ENCODE data around the gene CRYAB.

CRYAB gene

DNA sequence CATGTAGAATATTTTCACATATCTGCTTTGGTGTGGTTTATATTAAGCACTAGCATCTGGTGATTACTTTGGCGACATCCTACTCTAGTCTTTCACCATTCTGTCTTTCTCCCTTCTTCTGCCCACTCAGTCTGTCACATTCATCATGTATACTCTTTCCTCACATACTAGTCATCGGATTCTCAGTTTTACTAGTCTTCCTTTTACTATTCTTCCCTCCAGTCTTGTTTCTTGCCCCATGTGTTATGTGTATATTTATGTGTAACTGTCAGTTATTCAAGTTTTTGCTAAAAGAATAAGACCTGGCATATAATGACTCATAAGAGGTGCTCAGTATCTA is 21.0 kb upstream of the CRYAB start:
- no peaks in the 10 kb centered on the region for H3K36me3 ChIP-seq (ENCODE audit: insufficient read depth, low read length)
- no peak overlapping the region for H3K4me3 ChIP-seq (ENCODE audit: low read length)
- H3K4me2 ChIP-seq (ENCODE audit: low read length) = no peak overlapping the region
- H3K4me1 ChIP-seq (ENCODE audit: control insufficient read depth, insufficient read depth, low read length) = peaks cover 26% of the 10 kb centered on the region
- no peak overlapping the region for H3K9ac ChIP-seq (ENCODE audit: low read depth, low read length)
- no peaks in the 10 kb centered on the region for H3K9me3 ChIP-seq (replicated peaks; ENCODE audit: low read length)
- H3K27me3 ChIP-seq (ENCODE audit: control insufficient read depth, insufficient read depth, low read length) = no peaks in the 10 kb centered on the region

DNA sequence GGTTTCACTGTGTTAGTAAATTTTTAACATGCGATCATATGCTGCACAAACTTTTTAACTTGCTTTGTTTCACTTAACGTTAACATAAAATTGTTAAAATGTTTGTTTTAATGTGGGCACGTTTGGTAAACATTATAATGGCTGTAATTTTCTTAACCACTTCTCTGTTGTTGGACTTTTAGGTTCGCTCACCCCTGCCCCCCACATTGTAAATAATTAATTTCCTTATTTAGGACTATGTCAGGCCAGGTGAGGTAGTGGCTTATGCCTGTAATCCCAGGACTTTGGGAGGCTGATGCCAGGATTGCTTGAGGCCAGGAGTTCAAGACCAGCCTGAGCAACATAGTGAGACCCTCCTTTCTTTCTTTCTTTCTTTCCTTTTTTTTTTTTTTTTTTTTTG is 18.9 kb upstream of the CRYAB start:
- no peaks in the 10 kb centered on the region for H3K27me3 ChIP-seq (ENCODE audit: control insufficient read depth, insufficient read depth, low read length)
- H3K9me3 ChIP-seq (replicated peaks; ENCODE audit: low read length) = no peaks in the 10 kb centered on the region
- peaks cover 24% of the 10 kb centered on the region for H3K4me1 ChIP-seq (ENCODE audit: control insufficient read depth, insufficient read depth, low read length)
- no peak overlapping the region for H3K4me2 ChIP-seq (ENCODE audit: low read length)
- H3K36me3 ChIP-seq (ENCODE audit: insufficient read depth, low read length) = no peaks in the 10 kb centered on the region
- H3K4me3 ChIP-seq (ENCODE audit: low read length) = no peak overlapping the region
- H3K9ac ChIP-seq (ENCODE audit: low read depth, low read length) = no peak overlapping the region

DNA sequence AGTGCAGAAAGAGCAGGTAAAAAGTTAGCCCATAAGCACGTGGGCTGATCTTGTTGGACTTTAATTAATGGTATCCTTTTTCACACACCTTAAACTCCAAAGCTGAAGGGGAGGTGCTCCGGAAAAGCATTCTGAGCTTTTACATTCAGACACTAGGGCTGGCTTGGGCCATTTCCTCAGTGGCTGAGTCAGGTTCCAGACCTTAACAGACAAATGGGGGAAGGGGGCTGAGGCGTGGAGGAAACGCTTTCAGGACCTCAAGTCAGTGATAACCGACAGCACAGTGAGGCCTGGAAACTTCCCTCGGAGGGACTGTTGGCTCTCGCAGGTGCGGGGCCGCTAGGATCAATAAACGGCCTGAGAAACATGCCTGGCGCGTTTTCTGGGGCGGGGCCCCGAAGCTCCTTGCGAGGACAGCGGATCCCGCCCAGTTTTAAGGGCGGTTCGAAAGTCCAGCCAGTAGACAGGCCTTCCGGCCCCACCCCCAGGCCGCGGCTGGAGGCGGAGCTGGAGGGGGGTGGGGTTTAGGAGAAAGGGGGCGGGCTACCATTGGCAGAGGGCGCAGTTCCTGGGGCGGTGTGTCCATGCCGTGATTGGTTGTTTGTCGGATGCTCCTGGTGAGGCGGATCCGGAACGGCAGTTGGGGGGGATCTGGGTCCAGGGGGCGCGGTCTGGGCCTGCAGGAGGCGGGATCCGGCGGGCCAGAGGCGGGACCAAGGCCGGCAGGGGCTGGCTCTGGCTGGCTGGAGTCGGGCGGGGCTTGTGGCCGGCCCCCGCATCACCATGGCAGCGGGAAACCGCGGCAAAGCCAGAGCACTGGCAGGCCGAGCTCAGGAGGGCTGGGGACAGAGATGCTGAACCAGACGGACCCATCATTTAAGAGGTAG is 15.2 kb upstream of the CRYAB start:
- H3K9me3 ChIP-seq (replicated peaks; ENCODE audit: low read length) = no peaks in the 10 kb centered on the region
- H3K4me2 ChIP-seq (ENCODE audit: low read length) = peak overlapping the region; percentile 98
- no peaks in the 10 kb centered on the region for H3K36me3 ChIP-seq (ENCODE audit: insufficient read depth, low read length)
- peak overlapping the region; percentile 87 for H3K9ac ChIP-seq (ENCODE audit: low read depth, low read length)
- no peaks in the 10 kb centered on the region for H3K27me3 ChIP-seq (ENCODE audit: control insufficient read depth, insufficient read depth, low read length)
- peaks cover 40% of the 10 kb centered on the region for H3K4me1 ChIP-seq (ENCODE audit: control insufficient read depth, insufficient read depth, low read length)
- H3K4me3 ChIP-seq (ENCODE audit: low read length) = peak overlapping the region; percentile 73

DNA sequence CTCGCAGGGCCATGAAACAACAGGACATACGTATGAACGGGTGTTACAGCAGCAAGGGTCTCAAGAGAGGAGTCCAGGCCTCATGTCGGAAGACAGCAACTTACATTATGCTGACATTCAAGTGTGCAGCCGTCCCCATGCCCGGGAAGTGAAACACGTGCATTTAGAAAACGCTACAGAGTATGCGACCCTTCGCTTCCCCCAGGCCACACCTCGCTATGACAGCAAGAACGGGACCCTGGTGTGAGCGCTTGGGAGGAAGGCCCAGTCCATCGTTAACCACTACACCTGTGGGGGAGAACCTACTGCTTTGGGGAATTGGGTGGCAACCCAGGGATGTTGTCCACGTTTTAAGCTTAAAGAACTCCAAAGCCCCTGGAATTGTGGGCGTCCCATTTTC is 14.4 kb upstream of the CRYAB start:
- Histone ChIP-seq H3K4me3 (ENCODE audit: low read length) (no peak overlapping the region), H3K4me1 (ENCODE audit: control insufficient read depth, insufficient read depth, low read length) (peaks cover 41% of the 10 kb centered on the region), H3K27me3 (ENCODE audit: control insufficient read depth, insufficient read depth, low read length) (no peaks in the 10 kb centered on the region), H3K9me3 (replicated peaks; ENCODE audit: low read length) (no peaks in the 10 kb centered on the region), H3K4me2 (ENCODE audit: low read length) (peak overlapping the region; percentile 98), H3K9ac (ENCODE audit: low read depth, low read length) (peak overlapping the region; percentile 87), H3K36me3 (ENCODE audit: insufficient read depth, low read length) (no peaks in the 10 kb centered on the region)

DNA sequence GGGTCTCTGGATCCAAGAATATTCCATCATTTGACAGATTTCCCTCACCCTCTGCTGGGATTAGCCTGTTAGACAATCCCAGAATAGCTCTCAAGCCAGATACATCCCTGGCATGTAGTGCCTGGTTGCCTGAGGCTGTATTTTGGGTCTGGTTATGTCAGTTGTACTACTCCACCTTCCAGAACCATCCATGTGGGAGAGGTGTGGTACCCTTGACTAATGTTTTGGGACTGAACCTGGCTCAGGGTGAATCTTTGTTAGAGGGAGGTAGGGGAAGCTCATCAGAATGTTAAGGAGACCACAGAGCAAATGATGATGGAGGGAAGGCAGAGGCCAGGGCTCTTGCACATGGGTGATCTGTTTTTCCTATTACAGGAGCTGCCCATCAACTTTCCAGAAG is 12.4 kb upstream of the CRYAB start:
- Histone ChIP-seq H3K9ac (ENCODE audit: low read depth, low read length) (peak overlapping the region; percentile 69), H3K4me1 (ENCODE audit: control insufficient read depth, insufficient read depth, low read length) (peaks cover 43% of the 10 kb centered on the region), H3K27me3 (ENCODE audit: control insufficient read depth, insufficient read depth, low read length) (no peaks in the 10 kb centered on the region), H3K4me3 (ENCODE audit: low read length) (no peak overlapping the region), H3K36me3 (ENCODE audit: insufficient read depth, low read length) (no peaks in the 10 kb centered on the region), H3K4me2 (ENCODE audit: low read length) (peak overlapping the region; percentile 61), H3K9me3 (replicated peaks; ENCODE audit: low read length) (no peaks in the 10 kb centered on the region)

DNA sequence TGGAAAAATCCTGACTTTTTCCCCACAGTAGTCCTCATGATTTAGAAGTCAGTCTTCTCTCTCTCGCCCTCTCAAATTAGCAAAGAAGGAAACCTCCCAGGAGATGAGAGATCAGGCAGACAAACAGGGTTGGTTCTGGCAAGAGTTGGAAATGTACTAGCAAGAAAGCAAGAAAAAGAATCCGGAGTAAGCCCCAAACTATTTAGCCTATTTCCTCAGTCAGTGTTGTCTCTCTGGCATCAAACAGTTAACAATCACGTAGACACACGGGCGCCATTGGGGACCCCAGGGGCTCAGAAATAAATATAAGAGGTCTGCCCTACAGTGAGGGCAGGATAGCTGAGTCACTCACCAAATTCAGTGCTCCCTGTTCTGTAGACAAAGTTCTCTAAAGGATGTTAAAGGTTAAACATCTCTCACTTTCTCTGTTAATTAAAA is 11.8 kb upstream of the CRYAB start:
- no peaks in the 10 kb centered on the region for H3K9me3 ChIP-seq (replicated peaks; ENCODE audit: low read length)
- peaks cover 48% of the 10 kb centered on the region for H3K4me1 ChIP-seq (ENCODE audit: control insufficient read depth, insufficient read depth, low read length)
- H3K4me3 ChIP-seq (ENCODE audit: low read length) = peak overlapping the region; percentile 23
- H3K9ac ChIP-seq (ENCODE audit: low read depth, low read length) = peak overlapping the region; percentile 69
- no peaks in the 10 kb centered on the region for H3K27me3 ChIP-seq (ENCODE audit: control insufficient read depth, insufficient read depth, low read length)
- H3K36me3 ChIP-seq (ENCODE audit: insufficient read depth, low read length) = no peaks in the 10 kb centered on the region
- peak overlapping the region; percentile 61 for H3K4me2 ChIP-seq (ENCODE audit: low read length)

DNA sequence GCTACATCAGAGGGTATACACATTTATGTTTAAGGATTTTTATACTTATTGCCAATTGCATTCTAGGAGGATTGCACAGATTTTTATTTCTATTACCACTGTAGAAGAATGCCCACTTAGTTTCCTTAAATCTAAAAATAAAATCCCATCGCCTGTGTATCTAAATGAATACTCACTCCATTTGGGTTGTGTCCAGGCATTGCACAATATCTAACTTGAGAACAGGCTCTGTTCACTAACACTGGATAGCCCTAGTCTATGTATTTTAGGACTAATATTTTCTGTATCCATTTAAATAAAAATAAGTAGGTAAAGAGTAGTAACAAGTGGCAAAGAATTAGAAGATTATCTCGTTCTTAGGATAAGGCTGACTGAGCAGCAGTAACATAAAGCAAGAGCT is 11.2 kb upstream of the CRYAB start:
- no peaks in the 10 kb centered on the region for H3K9me3 ChIP-seq (replicated peaks; ENCODE audit: low read length)
- no peaks in the 10 kb centered on the region for H3K36me3 ChIP-seq (ENCODE audit: insufficient read depth, low read length)
- H3K4me3 ChIP-seq (ENCODE audit: low read length) = peak overlapping the region; percentile 23
- H3K4me2 ChIP-seq (ENCODE audit: low read length) = peak overlapping the region; percentile 61
- H3K9ac ChIP-seq (ENCODE audit: low read depth, low read length) = peak overlapping the region; percentile 69
- peaks cover 52% of the 10 kb centered on the region for H3K4me1 ChIP-seq (ENCODE audit: control insufficient read depth, insufficient read depth, low read length)
- no peaks in the 10 kb centered on the region for H3K27me3 ChIP-seq (ENCODE audit: control insufficient read depth, insufficient read depth, low read length)

DNA sequence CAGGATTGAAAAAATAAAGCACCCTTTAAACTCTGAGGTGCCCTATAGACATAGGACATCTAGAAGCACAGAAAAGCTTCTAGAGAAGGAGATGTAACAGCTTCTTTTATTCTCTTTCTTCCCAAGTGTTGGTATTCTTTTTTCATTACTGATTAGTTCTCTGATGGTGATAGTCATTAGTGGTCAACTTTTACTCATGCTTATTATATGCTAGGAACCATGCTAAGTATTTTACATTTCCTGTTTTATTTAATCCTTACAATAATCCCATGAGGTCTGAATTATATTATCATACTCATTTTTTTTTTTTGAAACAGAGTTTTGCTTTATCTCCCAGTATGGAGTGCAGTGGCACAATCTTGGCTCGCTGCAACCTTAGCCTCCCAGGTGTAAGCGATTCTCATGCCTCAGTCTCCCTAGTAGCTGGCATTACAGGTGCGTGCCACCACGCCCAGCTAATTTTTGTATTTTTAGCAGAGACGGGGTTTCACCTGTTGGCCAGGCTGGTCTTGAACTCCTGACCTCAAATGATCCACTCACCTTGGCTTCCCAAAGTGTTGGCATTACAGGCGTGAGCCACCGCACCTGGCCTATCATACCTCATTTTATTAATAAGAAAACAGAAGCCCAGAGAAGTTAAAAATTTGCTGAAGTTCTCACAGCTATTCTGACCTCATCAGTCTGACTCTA is 10.1 kb upstream of the CRYAB start:
- no peak overlapping the region for H3K4me3 ChIP-seq (ENCODE audit: low read length)
- no peaks in the 10 kb centered on the region for H3K27me3 ChIP-seq (ENCODE audit: control insufficient read depth, insufficient read depth, low read length)
- no peaks in the 10 kb centered on the region for H3K9me3 ChIP-seq (replicated peaks; ENCODE audit: low read length)
- H3K4me1 ChIP-seq (ENCODE audit: control insufficient read depth, insufficient read depth, low read length) = peaks cover 47% of the 10 kb centered on the region
- H3K36me3 ChIP-seq (ENCODE audit: insufficient read depth, low read length) = no peaks in the 10 kb centered on the region
- H3K9ac ChIP-seq (ENCODE audit: low read depth, low read length) = no peak overlapping the region
- no peak overlapping the region for H3K4me2 ChIP-seq (ENCODE audit: low read length)

DNA sequence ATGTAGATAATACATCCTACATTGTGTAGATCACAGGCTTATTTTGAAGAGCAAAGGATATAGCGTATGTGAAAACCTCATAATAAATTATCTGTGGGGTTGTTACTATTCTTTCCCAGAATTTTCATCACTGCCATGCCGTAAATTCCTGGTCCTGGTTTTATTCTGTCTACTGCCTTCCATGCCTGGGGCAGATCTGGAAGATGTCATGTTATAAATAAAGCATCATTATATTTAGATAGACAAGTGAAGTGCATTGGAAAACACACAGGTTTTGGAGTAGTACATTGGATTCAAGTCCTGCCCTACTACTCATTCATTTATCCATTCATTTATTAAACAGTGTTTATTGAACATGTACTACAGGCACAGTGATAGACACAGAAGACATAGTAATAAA is 9.3 kb upstream of the CRYAB start:
- no peak overlapping the region for H3K9ac ChIP-seq (ENCODE audit: low read depth, low read length)
- no peaks in the 10 kb centered on the region for H3K36me3 ChIP-seq (ENCODE audit: insufficient read depth, low read length)
- H3K9me3 ChIP-seq (replicated peaks; ENCODE audit: low read length) = no peaks in the 10 kb centered on the region
- peaks cover 39% of the 10 kb centered on the region for H3K4me1 ChIP-seq (ENCODE audit: control insufficient read depth, insufficient read depth, low read length)
- H3K4me2 ChIP-seq (ENCODE audit: low read length) = no peak overlapping the region
- H3K4me3 ChIP-seq (ENCODE audit: low read length) = no peak overlapping the region
- no peaks in the 10 kb centered on the region for H3K27me3 ChIP-seq (ENCODE audit: control insufficient read depth, insufficient read depth, low read length)

DNA sequence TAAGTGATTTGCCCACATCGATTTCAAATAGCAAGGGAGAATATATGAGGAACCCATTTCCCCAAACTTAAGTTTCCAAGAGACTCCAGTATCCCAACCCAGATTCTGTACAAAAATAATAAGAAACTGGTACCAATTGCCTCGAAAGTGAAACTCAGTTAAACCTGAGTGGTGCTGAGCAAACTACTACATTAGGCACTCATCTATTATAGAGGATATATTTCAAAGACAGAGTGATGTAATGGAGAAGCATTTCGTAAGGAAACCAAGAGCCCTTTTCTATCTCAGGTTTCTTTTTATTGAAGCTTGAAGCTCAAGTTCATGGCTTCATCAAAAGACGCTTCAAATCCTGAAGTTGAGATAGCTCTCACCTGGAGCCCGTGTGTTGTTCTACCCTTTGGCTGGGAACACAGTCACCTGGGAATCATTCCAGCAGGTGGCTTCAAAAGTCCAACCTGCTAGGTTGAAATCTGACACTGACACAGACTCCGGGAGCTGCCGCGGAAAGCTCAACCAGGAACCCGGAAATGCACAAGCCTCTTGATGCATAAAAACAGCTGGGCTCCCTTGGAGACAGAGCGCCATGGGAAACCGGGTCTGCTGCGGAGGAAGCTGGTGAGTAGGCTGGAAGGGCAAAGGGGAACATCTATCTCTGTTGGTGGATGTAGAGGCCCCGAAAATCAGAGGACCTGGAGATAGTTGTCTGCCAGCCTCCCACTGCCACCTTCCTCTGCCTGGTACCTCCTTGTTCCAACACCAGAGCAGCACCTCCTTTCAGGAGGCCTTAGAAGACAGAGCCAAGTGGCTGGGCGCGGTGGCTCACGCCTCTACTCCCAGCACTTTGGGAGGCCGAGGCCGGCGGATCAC is 7.1 kb upstream of the CRYAB start, which contains the start of gene C11orf52:
TSS of gene C11orf52 (plus strand) at position 524 of the 867 bp plus-strand sequence. CDS start at position 584, 60 bp downstream.
- H3K9ac ChIP-seq (ENCODE audit: low read depth, low read length) = peak within 1 kb of the TSS; percentile 33
- peak within 1 kb of the TSS; percentile 50 for H3K4me3 ChIP-seq (ENCODE audit: low read length)
- no peaks in the 10 kb centered on the region for H3K9me3 ChIP-seq (replicated peaks; ENCODE audit: low read length)
- H3K4me1 ChIP-seq (ENCODE audit: control insufficient read depth, insufficient read depth, low read length) = peaks cover 39% of the 10 kb centered on the region
- H3K36me3 ChIP-seq (ENCODE audit: insufficient read depth, low read length) = no peaks in the 10 kb centered on the region
- H3K4me2 ChIP-seq (ENCODE audit: low read length) = peak within 1 kb of the TSS; percentile 78
- H3K27me3 ChIP-seq (ENCODE audit: control insufficient read depth, insufficient read depth, low read length) = no peaks in the 10 kb centered on the region

DNA sequence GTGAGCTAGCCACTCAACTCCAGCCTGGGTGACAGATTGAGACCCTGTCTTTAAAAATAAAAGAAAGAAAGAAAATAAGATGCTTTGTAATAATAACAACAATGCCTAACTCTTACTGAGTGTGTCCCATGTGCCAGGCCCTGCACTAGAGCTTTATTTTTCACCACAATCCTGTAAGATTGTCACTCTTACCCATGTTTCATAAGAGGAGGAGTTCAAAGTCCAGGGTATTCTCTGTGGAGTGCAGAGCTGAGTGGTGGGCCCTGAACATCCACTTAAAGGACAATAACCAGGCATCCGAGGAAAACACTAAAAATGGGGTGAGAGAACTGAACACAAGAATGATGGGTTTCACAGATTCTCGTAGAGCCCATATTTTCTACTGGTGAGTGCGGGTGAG is 6.2 kb upstream of the CRYAB start:
- Histone ChIP-seq H3K4me2 (ENCODE audit: low read length) (peak overlapping the region; percentile 78), H3K27me3 (ENCODE audit: control insufficient read depth, insufficient read depth, low read length) (no peaks in the 10 kb centered on the region), H3K9ac (ENCODE audit: low read depth, low read length) (peak overlapping the region; percentile 33), H3K36me3 (ENCODE audit: insufficient read depth, low read length) (no peaks in the 10 kb centered on the region), H3K4me1 (ENCODE audit: control insufficient read depth, insufficient read depth, low read length) (peaks cover 38% of the 10 kb centered on the region), H3K9me3 (replicated peaks; ENCODE audit: low read length) (no peaks in the 10 kb centered on the region), H3K4me3 (ENCODE audit: low read length) (no peak overlapping the region)

All from skeletal muscle satellite cell (primary cell).